GM23338 (cell line): ENCODE results near the gene ATP9B. TPM values are rescaled to one million over a fixed set of nuclear protein-coding genes. Genes with fewer than 3 reads are reported as not detected.

ENCODE experiments used
- ATAC-seq: fragments of 200-7000 bp; cut with Tn5 transposase; 3 replicates; pipeline ENCODE4 v1.9.1; 2020
- DNase-seq: peaks from one replicate; pipeline ENCODE4 v3.0.0-alpha.2; 2015; ENCODE audit warnings: low spot score
- H2AFZ ChIP-seq: fragments of 200-600 bp; sonication (generic); 2 replicates; pipeline ENCODE4 v1.8.0; 2016; ENCODE audit warnings: antibody characterized with exemption, mild to moderate bottlenecking, moderate library complexity
- H3F3A ChIP-seq: fragments of 200-600 bp; sonication (generic); replicated peaks from 2 replicates; pipeline ENCODE4 v1.8.0; 2017; ENCODE audit warnings: antibody characterized with exemption, mixed run types, low read depth
- H3K27ac ChIP-seq: fragments of 200-600 bp; sonication (generic); 2 replicates; pipeline ENCODE4 v1.6.1; 2016; ENCODE audit warnings: low read depth
- H3K27me3 ChIP-seq: fragments of 200-600 bp; sonication (generic); 2 replicates; pipeline ENCODE4 v1.8.0; 2016; ENCODE audit warnings: mild to moderate bottlenecking, mixed run types, moderate library complexity; ENCODE audit not compliant: insufficient read depth
- H3K36me3 ChIP-seq: fragments of 200-600 bp; sonication (generic); 2 replicates; pipeline ENCODE4 v1.8.0; 2016; ENCODE audit warnings: mild to moderate bottlenecking; ENCODE audit not compliant: insufficient read depth
- H3K4me1 ChIP-seq: fragments of 200-600 bp; sonication (generic); 2 replicates; pipeline ENCODE4 v1.8.0; 2016; ENCODE audit warnings: mild to moderate bottlenecking, moderate library complexity; ENCODE audit not compliant: insufficient read depth
- H3K4me2 ChIP-seq: fragments of 200-600 bp; sonication (generic); 2 replicates; pipeline ENCODE4 v1.7.1; 2017; ENCODE audit warnings: mixed run types
- H3K4me3 ChIP-seq: fragments of 200-600 bp; sonication (generic); 2 replicates; pipeline ENCODE4 v1.6.1; 2016; ENCODE audit warnings: mixed run types
- H3K79me2 ChIP-seq: fragments of 200-600 bp; sonication (generic); replicated peaks from 2 replicates; pipeline ENCODE4 v1.8.0; 2017; ENCODE audit warnings: mild to moderate bottlenecking; ENCODE audit not compliant: insufficient read depth
- H3K9me2 ChIP-seq: fragments of 200-600 bp; sonication (generic); 2 replicates; pipeline ENCODE4 v1.8.0; 2017; ENCODE audit not compliant: insufficient read depth
- H4K20me1 ChIP-seq: fragments of 200-600 bp; sonication (generic); replicated peaks from 2 replicates; pipeline ENCODE4 v1.8.0; 2017; ENCODE audit warnings: mild to moderate bottlenecking; ENCODE audit not compliant: insufficient read depth
- H3K27ac Mint-ChIP-seq: 2 replicates; pipeline ENCODE4 v1.8.0; 2020; ENCODE audit warnings: inconsistent platforms, mild to moderate bottlenecking, moderate library complexity, mixed read lengths
- H3K27me3 Mint-ChIP-seq: 3 replicates; pipeline ENCODE4 v1.8.0; 2022; ENCODE audit warnings: low read depth, mild to moderate bottlenecking, moderate library complexity, mixed read lengths, inconsistent platforms; ENCODE audit not compliant: insufficient read depth, poor library complexity
- H3K36me3 Mint-ChIP-seq: 3 replicates; pipeline ENCODE4 v1.8.0; 2021; ENCODE audit warnings: low read depth, mild to moderate bottlenecking, inconsistent platforms, moderate library complexity, mixed read lengths
- H3K4me1 Mint-ChIP-seq: 3 replicates; pipeline ENCODE4 v1.8.0; 2020; ENCODE audit warnings: mild to moderate bottlenecking, inconsistent platforms, mixed read lengths
- H3K4me3 Mint-ChIP-seq: 3 replicates; pipeline ENCODE4 v1.8.0; 2021; ENCODE audit warnings: moderate library complexity, mild to moderate bottlenecking, inconsistent platforms, mixed read lengths
- H3K9me3 Mint-ChIP-seq: 3 replicates; pipeline ENCODE4 v1.8.0; 2020; ENCODE audit warnings: moderate library complexity, mild to moderate bottlenecking, inconsistent platforms, mixed read lengths
- CREB1 ChIP-seq: fragments of 250-450 bp; sonication (Bioruptor Pico); IDR thresholded peaks from 2 replicates; pipeline ENCODE4 v1.5.0; 2020; ENCODE audit warnings: low read depth, mild to moderate bottlenecking, moderate library complexity
- EZH2 ChIP-seq: fragments of 200-600 bp; sonication (generic); IDR thresholded peaks from one replicate; pipeline ENCODE4 v1.8.0; 2017; ENCODE audit warnings: antibody characterized with exemption, mild to moderate bottlenecking, low read depth; ENCODE audit not compliant: unreplicated experiment
- EZH2phosphoT487 ChIP-seq: fragments of 200-600 bp; sonication (generic); IDR thresholded peaks from one replicate; pipeline ENCODE4 v1.8.1; 2018; ENCODE audit warnings: antibody characterized with exemption; ENCODE audit not compliant: unreplicated experiment
- NANOG ChIP-seq: IDR thresholded peaks from 2 replicates; pipeline ENCODE4 v1.6.1; 2016; ENCODE audit warnings: antibody characterized with exemption, borderline replicate concordance
- POLR2AphosphoS5 ChIP-seq: IDR thresholded peaks from 2 replicates; pipeline ENCODE4 v1.6.1; 2016; ENCODE audit warnings: antibody characterized with exemption, low read depth
- STAT1 ChIP-seq: IDR thresholded peaks from one replicate; pipeline ENCODE4 v1.6.1; 2016; ENCODE audit warnings: antibody characterized with exemption; ENCODE audit not compliant: unreplicated experiment
- ZNF114 ChIP-seq: fragments of 250-450 bp; sonication (Bioruptor Pico); IDR thresholded peaks from 2 replicates; pipeline ENCODE4 v1.5.0; 2020; ENCODE audit warnings: mild to moderate bottlenecking, moderate library complexity
- ZNF331 ChIP-seq: fragments of 250-450 bp; sonication (Bioruptor Pico); IDR thresholded peaks from 2 replicates; pipeline ENCODE4 v1.5.0; 2020; ENCODE audit warnings: low read depth, mild to moderate bottlenecking, moderate library complexity
- polyA plus RNA-seq: library from polyadenylated mRNA; unstranded; fragments of >200 nt; fragmentation: Nextera tagmentation; extraction: Ambion mirVana; gene quantifications from 2 replicates; pipeline ENCODE4 v1.2.1, GENCODE V29; 2016
- total RNA-seq: library from RNA; depleted of rRNA; stranded (reverse); fragments of >200 nt; shearing (Covaris generic); gene quantifications from 2 replicates; pipeline ENCODE4 v1.2.3, GENCODE V29; 2014
- TF ChIP-seq, protein P1 (sequence below), 2 experiments: fragments of 200-600 bp in 1 of 2; sonication (generic) in 1 of 2; conservative IDR thresholded peaks; 2 replicates each; pipeline versions ENCODE4 v1.5.1 to v1.6.1; 2016 to 2017; ENCODE audit warnings: antibody characterized with exemption in 2 of 2, low read depth in 2 of 2, mild to moderate bottlenecking in 2 of 2, moderate library complexity in 1 of 2
- TF ChIP-seq, protein P2 (sequence below): IDR thresholded peaks from 2 replicates; pipeline ENCODE4 v1.6.1; 2016; ENCODE audit warnings: antibody characterized with exemption
- TF ChIP-seq, protein P3 (sequence below): IDR thresholded peaks from one replicate; pipeline ENCODE4 v1.6.1; 2018; ENCODE audit warnings: antibody characterized with exemption; ENCODE audit not compliant: unreplicated experiment

Gene ATP9B
- total and polyA plus RNA-seq, 2 experiments from 2014 or later: 14.2 to 25.6 TPM

DNA sequence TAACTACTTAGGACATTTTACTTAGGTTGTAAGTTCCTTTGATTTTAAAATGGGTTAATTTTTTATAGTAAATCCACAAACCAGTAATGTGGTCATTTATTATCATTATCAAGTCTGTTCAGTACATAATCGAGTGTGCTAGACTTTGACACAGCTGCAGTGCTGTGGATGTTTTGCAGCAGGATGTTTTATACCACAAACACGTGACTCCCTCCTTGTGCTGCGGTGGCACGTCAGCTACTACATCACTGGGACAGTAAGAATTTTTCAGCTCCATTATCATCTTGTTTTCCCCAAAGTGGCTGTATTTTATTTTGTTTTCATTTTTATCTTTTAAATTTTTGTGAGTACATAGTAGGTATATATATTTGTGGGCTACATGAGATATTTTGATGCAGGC lies 70.0 kb downstream of the ATP9B start:
- Histone ChIP-seq H4K20me1 (no peaks in the 10 kb centered on the region; the same call in 1 of the 2 replicates), H2AFZ (no peak overlapping the region), H3K36me3 (no peaks in the 10 kb centered on the region), H3K27me3 (no peaks in the 10 kb centered on the region), H3K4me3 (no peak overlapping the region), H3K4me1 (no peaks in the 10 kb centered on the region), H3K79me2 (no peaks in the 10 kb centered on the region; the same call in 1 of the 2 replicates), H3K4me2 (no peak overlapping the region), H3K27ac (no peak overlapping the region), H3F3A (no peaks in the 10 kb centered on the region), H3K9me2 (no peaks in the 10 kb centered on the region)
- TF ChIP-seq STAT1: no peak
- no peak for TF ChIP-seq EZH2
- no peak for TF ChIP-seq POLR2AphosphoS5
- no peak for TF ChIP-seq EZH2phosphoT487
- TF ChIP-seq, protein P1, sequence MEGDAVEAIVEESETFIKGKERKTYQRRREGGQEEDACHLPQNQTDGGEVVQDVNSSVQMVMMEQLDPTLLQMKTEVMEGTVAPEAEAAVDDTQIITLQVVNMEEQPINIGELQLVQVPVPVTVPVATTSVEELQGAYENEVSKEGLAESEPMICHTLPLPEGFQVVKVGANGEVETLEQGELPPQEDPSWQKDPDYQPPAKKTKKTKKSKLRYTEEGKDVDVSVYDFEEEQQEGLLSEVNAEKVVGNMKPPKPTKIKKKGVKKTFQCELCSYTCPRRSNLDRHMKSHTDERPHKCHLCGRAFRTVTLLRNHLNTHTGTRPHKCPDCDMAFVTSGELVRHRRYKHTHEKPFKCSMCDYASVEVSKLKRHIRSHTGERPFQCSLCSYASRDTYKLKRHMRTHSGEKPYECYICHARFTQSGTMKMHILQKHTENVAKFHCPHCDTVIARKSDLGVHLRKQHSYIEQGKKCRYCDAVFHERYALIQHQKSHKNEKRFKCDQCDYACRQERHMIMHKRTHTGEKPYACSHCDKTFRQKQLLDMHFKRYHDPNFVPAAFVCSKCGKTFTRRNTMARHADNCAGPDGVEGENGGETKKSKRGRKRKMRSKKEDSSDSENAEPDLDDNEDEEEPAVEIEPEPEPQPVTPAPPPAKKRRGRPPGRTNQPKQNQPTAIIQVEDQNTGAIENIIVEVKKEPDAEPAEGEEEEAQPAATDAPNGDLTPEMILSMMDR (conservative IDR thresholded peaks at IDR 0.05; ENCODE audit: low read depth in 2 of 2): no peak
- Mint-ChIP-seq H3K4me1 (no peaks in the 10 kb centered on the region), H3K9me3 (no peaks in the 10 kb centered on the region; the same call in 2 of the 3 replicates), H3K27ac (no peak overlapping the region), H3K27me3 (peaks cover 1% of the 10 kb centered on the region), H3K4me3 (no peak overlapping the region), H3K36me3 (peaks cover 9% of the 10 kb centered on the region; the same call in 2 of the 3 replicates)
- ATAC-seq (no peak), DNase-seq (no peak)

DNA sequence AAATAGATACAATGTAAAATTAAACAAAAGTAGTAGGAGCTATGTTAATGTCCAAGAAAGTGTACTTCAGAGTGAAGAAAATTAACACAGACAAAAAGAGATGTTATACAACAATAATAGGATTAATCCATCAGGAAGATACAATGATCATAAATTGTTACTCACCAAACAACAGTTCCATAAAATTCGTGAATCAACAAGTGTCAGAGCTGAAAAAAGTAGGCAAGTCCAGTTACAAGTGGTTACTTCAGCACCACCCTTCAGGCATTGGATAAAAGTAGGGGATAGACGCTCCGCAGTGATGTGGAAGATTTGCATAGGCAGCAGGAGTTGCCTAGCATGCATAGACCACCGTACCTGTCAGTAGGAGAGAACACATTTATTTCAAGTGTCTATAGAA lies 77.8 kb downstream of the ATP9B start:
- Mint-ChIP-seq H3K36me3 (peaks cover 20% of the 10 kb centered on the region), H3K4me1 (peaks cover 3% of the 10 kb centered on the region; the same call in 1 of the 3 replicates), H3K9me3 (no peaks in the 10 kb centered on the region; the same call in 2 of the 3 replicates), H3K27me3 (no peaks in the 10 kb centered on the region), H3K4me3 (no peak overlapping the region), H3K27ac (no peak overlapping the region)
- Histone ChIP-seq H2AFZ (no peak overlapping the region), H3K36me3 (no peaks in the 10 kb centered on the region), H3K4me3 (no peak overlapping the region), H3F3A (no peaks in the 10 kb centered on the region), H3K27me3 (no peaks in the 10 kb centered on the region), H3K9me2 (no peaks in the 10 kb centered on the region), H4K20me1 (no peaks in the 10 kb centered on the region), H3K27ac (no peak overlapping the region), H3K4me2 (no peak overlapping the region), H3K4me1 (no peaks in the 10 kb centered on the region), H3K79me2 (no peaks in the 10 kb centered on the region; the same call in 1 of the 2 replicates)
- ATAC-seq: no peak
- TF ChIP-seq, protein P2, sequence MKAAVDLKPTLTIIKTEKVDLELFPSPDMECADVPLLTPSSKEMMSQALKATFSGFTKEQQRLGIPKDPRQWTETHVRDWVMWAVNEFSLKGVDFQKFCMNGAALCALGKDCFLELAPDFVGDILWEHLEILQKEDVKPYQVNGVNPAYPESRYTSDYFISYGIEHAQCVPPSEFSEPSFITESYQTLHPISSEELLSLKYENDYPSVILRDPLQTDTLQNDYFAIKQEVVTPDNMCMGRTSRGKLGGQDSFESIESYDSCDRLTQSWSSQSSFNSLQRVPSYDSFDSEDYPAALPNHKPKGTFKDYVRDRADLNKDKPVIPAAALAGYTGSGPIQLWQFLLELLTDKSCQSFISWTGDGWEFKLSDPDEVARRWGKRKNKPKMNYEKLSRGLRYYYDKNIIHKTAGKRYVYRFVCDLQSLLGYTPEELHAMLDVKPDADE: no peak
- TF ChIP-seq ZNF331 (CRISPR knock-in tag) (no peak), ZNF114 (CRISPR knock-in tag) (no peak), CREB1 (CRISPR knock-in tag) (no peak), POLR2AphosphoS5 (no peak), NANOG (no peak)
- TF ChIP-seq, protein P1 (conservative IDR thresholded peaks at IDR 0.05; ENCODE audit: low read depth in 2 of 2): no peak
- TF ChIP-seq, protein P3, sequence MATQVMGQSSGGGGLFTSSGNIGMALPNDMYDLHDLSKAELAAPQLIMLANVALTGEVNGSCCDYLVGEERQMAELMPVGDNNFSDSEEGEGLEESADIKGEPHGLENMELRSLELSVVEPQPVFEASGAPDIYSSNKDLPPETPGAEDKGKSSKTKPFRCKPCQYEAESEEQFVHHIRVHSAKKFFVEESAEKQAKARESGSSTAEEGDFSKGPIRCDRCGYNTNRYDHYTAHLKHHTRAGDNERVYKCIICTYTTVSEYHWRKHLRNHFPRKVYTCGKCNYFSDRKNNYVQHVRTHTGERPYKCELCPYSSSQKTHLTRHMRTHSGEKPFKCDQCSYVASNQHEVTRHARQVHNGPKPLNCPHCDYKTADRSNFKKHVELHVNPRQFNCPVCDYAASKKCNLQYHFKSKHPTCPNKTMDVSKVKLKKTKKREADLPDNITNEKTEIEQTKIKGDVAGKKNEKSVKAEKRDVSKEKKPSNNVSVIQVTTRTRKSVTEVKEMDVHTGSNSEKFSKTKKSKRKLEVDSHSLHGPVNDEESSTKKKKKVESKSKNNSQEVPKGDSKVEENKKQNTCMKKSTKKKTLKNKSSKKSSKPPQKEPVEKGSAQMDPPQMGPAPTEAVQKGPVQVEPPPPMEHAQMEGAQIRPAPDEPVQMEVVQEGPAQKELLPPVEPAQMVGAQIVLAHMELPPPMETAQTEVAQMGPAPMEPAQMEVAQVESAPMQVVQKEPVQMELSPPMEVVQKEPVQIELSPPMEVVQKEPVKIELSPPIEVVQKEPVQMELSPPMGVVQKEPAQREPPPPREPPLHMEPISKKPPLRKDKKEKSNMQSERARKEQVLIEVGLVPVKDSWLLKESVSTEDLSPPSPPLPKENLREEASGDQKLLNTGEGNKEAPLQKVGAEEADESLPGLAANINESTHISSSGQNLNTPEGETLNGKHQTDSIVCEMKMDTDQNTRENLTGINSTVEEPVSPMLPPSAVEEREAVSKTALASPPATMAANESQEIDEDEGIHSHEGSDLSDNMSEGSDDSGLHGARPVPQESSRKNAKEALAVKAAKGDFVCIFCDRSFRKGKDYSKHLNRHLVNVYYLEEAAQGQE: no peak
- no peak for DNase-seq
